ENCODE results near the gene FARSA. TPM values are rescaled to one million over a fixed set of nuclear protein-coding genes. Genes with fewer than 3 reads are reported as not detected.
A peak's percentile ranks its signal among the peaks of the same experiment; 100 is the strongest.

Gene FARSA
- total and polyA plus RNA-seq, 2 of the 4 experiments (the other 2 are of a cell fraction): 49.3 to 80.9 TPM

- Histone ChIP-seq H3K56ac (ENCODE audit: extremely low read depth, insufficient read depth, low read length) (peak within 1 kb of the TSS; percentile 80), H3K79me1 (ENCODE audit: low read depth in 1 of 2, low read length in 2 of 2) (peaks cover 0 to 51% of the 10 kb centered on the region in 2 experiments; a peak in 3 of 4 replicates), H3K27me3 (ENCODE audit: control insufficient read depth, insufficient read depth, low read length) (no peaks in the 10 kb centered on the region), H4K5ac (ENCODE audit: low read depth, low read length) (peak within 1 kb of the TSS; percentile 43; the same call in 1 of the 2 replicates), H3K9me3 (ENCODE audit: control insufficient read depth, insufficient read depth, low read length) (no peaks in the 10 kb centered on the region), H3K27ac (ENCODE audit: insufficient read depth, low read length) (peak within 1 kb of the TSS; percentile 90), H4K8ac (ENCODE audit: low read depth in 2 of 2, low read length in 2 of 2) (peak within 1 kb of the TSS; percentile 86 to 93), H3K4me2 (ENCODE audit: low read depth, low read length) (peak within 1 kb of the TSS; percentile 85), H2AK9ac (replicated peaks; ENCODE audit: low read depth, low read length, poor library complexity) (peak within 1 kb of the TSS; percentile 100), H2AFZ (replicated peaks; ENCODE audit: low read length, poor library complexity) (peak within 1 kb of the TSS; percentile 94), H3K9me1 (ENCODE audit: insufficient read depth, low read length) (peaks cover 14% of the 10 kb centered on the region), H2BK120ac (ENCODE audit: low read depth, low read length) (peak within 1 kb of the TSS; percentile 8; the same call in 1 of the 2 replicates), H2BK5ac (ENCODE audit: low read depth, low read length, poor library complexity, severe bottlenecking) (peak within 1 kb of the TSS; percentile 80), H3K9ac (ENCODE audit: low read depth, low read length) (peak within 1 kb of the TSS; percentile 95), H4K91ac (ENCODE audit: insufficient read depth, low read depth, low read length) (peak within 1 kb of the TSS; percentile 89), H2AK5ac (ENCODE audit: low read depth, low read length) (peak within 1 kb of the TSS; percentile 98), H3K23ac (ENCODE audit: low read depth, low read length) (peak within 1 kb of the TSS; percentile 64), H2BK20ac (ENCODE audit: low read depth, low read length) (no peak within 1 kb of the TSS), H3K4me3 (ENCODE audit: insufficient read depth, low read depth, low read length) (peak within 1 kb of the TSS; percentile 80), H3K4me1 (ENCODE audit: control insufficient read depth, insufficient read depth, low read length) (peaks cover 15% of the 10 kb centered on the region), H2BK15ac (ENCODE audit: low read depth, low read length) (peak within 1 kb of the TSS; percentile 33; the same call in 1 of the 3 replicates), H3K4ac (ENCODE audit: low read depth, low read length) (peak within 1 kb of the TSS; percentile 92), H3K18ac (ENCODE audit: low read depth, low read length) (no peak within 1 kb of the TSS; the same call in 1 of the 2 replicates), H4K20me1 (ENCODE audit: insufficient read depth, low read length) (peaks cover 47% of the 10 kb centered on the region), H3K36me3 (ENCODE audit: control insufficient read depth, insufficient read depth, low read length) (peaks cover 34% of the 10 kb centered on the region), H3K14ac (replicated peaks; ENCODE audit: low read depth, low read length) (peak within 1 kb of the TSS; percentile 96)
- no TSS peak for BruUV-seq (replicated peaks)
- intact Hi-C loops (cut with micrococcal nuclease) (no loop called here), in situ Hi-C loops (cut with MboI; ENCODE audit: low sequenced_read_pairs) (no loop called here), dilution Hi-C loops (cut with HindIII; ENCODE audit: low sequenced_read_pairs, unreplicated experiment) (no loop called here)
- ATAC-seq (ENCODE audit: low read depth): peak; percentile 90
- DNase-seq: peak; percentile 99
- CTCF ChIA-PET: no interaction called here
- POLR2A ChIA-PET (ENCODE audit: unreplicated experiment): no interaction called here
- 0% methylated on average over 38 of the region's 63 CpGs; no CpG with 5 or more reads in 1 of the 2 experiments for WGBS, 2 experiments (ENCODE audit: extremely low coverage in 2 of 2, insufficient read length in 1 of 2)
- TF ChIP-seq MAZ (IDR thresholded peaks at IDR 0.05; ENCODE audit: borderline replicate concordance, low read depth, low read length) (peak; percentile 100), USF2 (IDR thresholded peaks at IDR 0.05; ENCODE audit: low read depth, low read length) (peak; percentile 93), ELK1 (IDR thresholded peaks at IDR 0.05; ENCODE audit: borderline replicate concordance, low read depth, low read length) (no peak), RFX5 (IDR thresholded peaks at IDR 0.05; ENCODE audit: low read depth, low read length) (no peak), BHLHE40 (IDR thresholded peaks at IDR 0.05; ENCODE audit: low read depth, low read length) (no peak), CEBPB (IDR thresholded peaks at IDR 0.05; ENCODE audit: low read depth, low read length) (no peak), RCOR1 (IDR thresholded peaks at IDR 0.05; ENCODE audit: insufficient replicate concordance, low read length) (peak; percentile 66), NFE2L2 (IDR thresholded peaks at IDR 0.05; ENCODE audit: low read depth, low read length) (no peak), POLR2A (IDR thresholded peaks at IDR 0.05; ENCODE audit: low read depth, low read length) (peak; percentile 100), CHD1 (IDR thresholded peaks at IDR 0.05; ENCODE audit: low read depth, low read length) (no peak), RAD21 (IDR thresholded peaks at IDR 0.05; ENCODE audit: low read length) (no peak), FOS (IDR thresholded peaks at IDR 0.05; ENCODE audit: low read depth, low read length) (peak; percentile 61; the same call in 1 of the 2 replicates), MXI1 (IDR thresholded peaks at IDR 0.05; ENCODE audit: borderline replicate concordance, low read depth, low read length) (peak; percentile 93), SMC3 (IDR thresholded peaks at IDR 0.05; ENCODE audit: low read depth, low read length) (no peak), MAFK (IDR thresholded peaks at IDR 0.05; ENCODE audit: low read depth, low read length) (no peak)
Observed at GRCh38 chr19:12937927-12938778, 4.6 kb upstream of the FARSA start, which contains the start of gene CALR. TSS of gene CALR (plus strand) at chr19:12938609. CDS start at chr19:12938680, 71 bp downstream.

All from IMR-90 (cell line).